ENCODE data around the gene SNURF.

DNA sequence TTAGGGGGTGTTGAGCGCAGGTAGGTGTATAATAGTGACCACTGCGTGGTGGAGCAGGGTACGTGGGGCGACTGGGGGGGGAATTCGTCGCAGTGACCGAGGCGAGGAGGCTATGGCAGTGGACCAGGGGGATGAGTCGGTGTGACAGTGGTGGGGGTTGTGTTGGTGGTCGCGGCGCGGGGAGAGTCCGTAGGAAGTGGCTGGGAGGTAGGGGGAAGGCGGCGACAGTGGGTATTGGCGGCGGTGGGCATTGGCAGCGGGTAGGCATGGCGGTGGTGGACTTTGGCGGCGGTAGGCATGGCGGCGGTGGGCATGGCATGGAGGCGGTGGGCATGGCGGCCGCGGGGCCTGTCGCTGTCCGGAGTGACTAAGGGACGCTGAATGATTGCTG lies 739 bp downstream of the SNURF start:
- TF ChIP-seq CTCF (IDR thresholded peaks at IDR 0.05) (no peak), POLR2A (IDR thresholded peaks at IDR 0.05) (no peak)

Measured in gastroesophageal sphincter (tissue), 3 donors.